Liver (tissue), 9 donors: ENCODE measurements around the gene ADAMTS16. TPM values are rescaled to one million over a fixed set of nuclear protein-coding genes. Genes with fewer than 3 reads are reported as not detected.

Experiments used
- DNase-seq: peaks from one replicate; pipeline ENCODE4 v3.0.0-alpha.2; 2017; ENCODE audit warnings: low spot score
- H3K27ac ChIP-seq, 2 donors: one replicate each; pipeline ENCODE4 v1.7.0; 2013; ENCODE audit warnings: inconsistent platforms in 2 of 2, low read length in 2 of 2, control low read depth in 1 of 2, low read depth in 1 of 2, mild to moderate bottlenecking in 1 of 2
- H3K27me3 ChIP-seq, 4 donors: one replicate each; pipeline versions ENCODE4 v1.6.1 to v1.7.0; 2013; ENCODE audit warnings: low read length in 3 of 4, inconsistent platforms in 1 of 4, mild to moderate bottlenecking in 1 of 4, moderate library complexity in 1 of 4; ENCODE audit not compliant: control insufficient read depth in 4 of 4, insufficient read depth in 4 of 4
- H3K36me3 ChIP-seq, 4 donors: one replicate each; pipeline versions ENCODE4 v1.6.1 to v1.7.0; 2013; ENCODE audit warnings: low read length in 3 of 4, mild to moderate bottlenecking in 3 of 4, low read depth in 1 of 4, moderate library complexity in 1 of 4; ENCODE audit not compliant: control insufficient read depth in 4 of 4, insufficient read depth in 3 of 4
- H3K4me1 ChIP-seq, 4 donors: one replicate each; pipeline versions ENCODE4 v1.6.1 to v1.7.0; 2013; ENCODE audit warnings: low read length in 3 of 4, mild to moderate bottlenecking in 3 of 4, moderate library complexity in 1 of 4; ENCODE audit not compliant: control insufficient read depth in 4 of 4, insufficient read depth in 4 of 4
- H3K4me3 ChIP-seq, 3 donors: one replicate each; pipeline versions ENCODE4 v1.6.1 to v1.7.0; 2013; ENCODE audit warnings: low read length in 3 of 3, control low read depth in 1 of 3, low read depth in 1 of 3, mild to moderate bottlenecking in 1 of 3
- H3K9ac ChIP-seq, 2 donors: one replicate each; pipeline ENCODE4 v1.7.0; 2013; ENCODE audit warnings: low read length in 2 of 2, mild to moderate bottlenecking in 2 of 2, moderate library complexity in 2 of 2, control low read depth in 1 of 2, low read depth in 1 of 2
- H3K9me3 ChIP-seq, 4 donors: one replicate each; pipeline versions ENCODE4 v1.6.1 to v1.7.0; 2013; ENCODE audit warnings: low read length in 3 of 4; ENCODE audit not compliant: control insufficient read depth in 4 of 4
- EGR1 ChIP-seq, 2 donors: IDR thresholded peaks; 2 replicates each; pipeline ENCODE4 v1.6.1; 2016 to 2018; ENCODE audit warnings: antibody characterized with exemption in 2 of 2, low read depth in 2 of 2
- FOXA1 ChIP-seq: IDR thresholded peaks from 2 replicates; pipeline ENCODE4 v1.6.1; 2016; ENCODE audit warnings: antibody characterized with exemption
- FOXA2 ChIP-seq: IDR thresholded peaks from 2 replicates; pipeline ENCODE4 v1.6.1; 2016; ENCODE audit warnings: antibody characterized with exemption
- GABPA ChIP-seq, 2 donors: IDR thresholded peaks in 1 of 2; conservative IDR thresholded peaks in 1 of 2; 2 replicates each; pipeline ENCODE4 v1.6.1; 2016; ENCODE audit warnings: antibody characterized with exemption in 2 of 2, mild to moderate bottlenecking in 1 of 2, moderate library complexity in 1 of 2
- HNF4A ChIP-seq, 2 donors: conservative IDR thresholded peaks; 2 replicates each; pipeline ENCODE4 v1.6.1; 2016; ENCODE audit warnings: antibody characterized with exemption in 2 of 2, mild to moderate bottlenecking in 2 of 2
- HNF4G ChIP-seq: IDR thresholded peaks from 2 replicates; pipeline ENCODE4 v1.6.1; 2016; ENCODE audit warnings: antibody characterized with exemption
- JUND ChIP-seq, 2 donors: IDR thresholded peaks; 2 replicates each; pipeline ENCODE4 v1.6.1; 2016; ENCODE audit warnings: antibody characterized with exemption in 2 of 2
- NR2F2 ChIP-seq: IDR thresholded peaks from 2 replicates; pipeline ENCODE4 v1.6.1; 2016; ENCODE audit warnings: antibody characterized with exemption
- RAD21 ChIP-seq, 2 donors: IDR thresholded peaks; 2 replicates each; pipeline ENCODE4 v1.6.1; 2016; ENCODE audit warnings: antibody characterized with exemption in 2 of 2, mild to moderate bottlenecking in 2 of 2
- RXRA ChIP-seq, 2 donors: IDR thresholded peaks; 2 replicates each; pipeline ENCODE4 v1.6.1; 2017 to 2018; ENCODE audit warnings: antibody characterized with exemption in 2 of 2, mild to moderate bottlenecking in 1 of 2
- SP1 ChIP-seq: IDR thresholded peaks from 2 replicates; pipeline ENCODE4 v1.6.1; 2018; ENCODE audit warnings: antibody characterized with exemption, mild to moderate bottlenecking
- TAF1 ChIP-seq: conservative IDR thresholded peaks from 2 replicates; pipeline ENCODE4 v1.6.1; 2016; ENCODE audit warnings: antibody characterized with exemption, mild to moderate bottlenecking
- YY1 ChIP-seq: IDR thresholded peaks from 2 replicates; pipeline ENCODE4 v1.6.1; 2016; ENCODE audit warnings: antibody characterized with exemption, mild to moderate bottlenecking
- WGBS: extraction: QIAGEN DNeasy Blood & Tissue Kit; methylation state at CpG from one replicate; pipeline ENCODE4 v1.1.7; 2013; 5-methylcytosine and 5-hydroxymethylcytosine counted together
- polyA plus RNA-seq, 2 donors: library from polyadenylated mRNA; stranded (reverse) in 1 of 2; unstranded in 1 of 2; fragments of 200-250 nt in 1 of 2; fragments of >200 nt in 1 of 2; fragmentation: Nextera tagmentation in 1 of 2; extraction: Ambion mirVana in 1 of 2; gene quantifications; one replicate each; pipeline versions ENCODE4 v1.2.1 to v1.2.3, GENCODE V29; 2013 to 2015
- total RNA-seq, 2 donors: library from RNA; depleted of rRNA; stranded (reverse); fragments of >200 nt; gene quantifications; one replicate each; pipeline ENCODE4 v1.2.3, GENCODE V29; 2014
- TF ChIP-seq, protein P1 (sequence below): IDR thresholded peaks from 2 replicates; pipeline ENCODE4 v1.6.1; 2016; ENCODE audit warnings: antibody characterized with exemption, mild to moderate bottlenecking
- TF ChIP-seq, protein P2 (sequence below): IDR thresholded peaks from 2 replicates; pipeline ENCODE4 v1.6.1; 2016; ENCODE audit warnings: antibody characterized with exemption
- TF ChIP-seq, protein P3 (sequence below): fragments of 150-350 bp; IDR thresholded peaks from 2 replicates; pipeline ENCODE4 v1.5.1; 2017; ENCODE audit warnings: improper control_type of control experiment, low read depth, low read length; ENCODE audit not compliant: missing input control
- TF ChIP-seq, protein P4 (sequence below): IDR thresholded peaks from 2 replicates; pipeline ENCODE4 v1.6.1; 2016; ENCODE audit warnings: antibody characterized with exemption
- TF ChIP-seq, protein P5 (sequence below): IDR thresholded peaks from 2 replicates; pipeline ENCODE4 v1.6.1; 2016; ENCODE audit warnings: antibody characterized with exemption
- donor health status: healthy.
- donor health status: healthy.
- donor health status: healthy.
- donor health status: healthy.
- donor health status: healthy.

The ADAMTS16 gene
- total and polyA plus RNA-seq, 4 donors: under 0.01 to 0.84 TPM; not detected in 2

DNA sequence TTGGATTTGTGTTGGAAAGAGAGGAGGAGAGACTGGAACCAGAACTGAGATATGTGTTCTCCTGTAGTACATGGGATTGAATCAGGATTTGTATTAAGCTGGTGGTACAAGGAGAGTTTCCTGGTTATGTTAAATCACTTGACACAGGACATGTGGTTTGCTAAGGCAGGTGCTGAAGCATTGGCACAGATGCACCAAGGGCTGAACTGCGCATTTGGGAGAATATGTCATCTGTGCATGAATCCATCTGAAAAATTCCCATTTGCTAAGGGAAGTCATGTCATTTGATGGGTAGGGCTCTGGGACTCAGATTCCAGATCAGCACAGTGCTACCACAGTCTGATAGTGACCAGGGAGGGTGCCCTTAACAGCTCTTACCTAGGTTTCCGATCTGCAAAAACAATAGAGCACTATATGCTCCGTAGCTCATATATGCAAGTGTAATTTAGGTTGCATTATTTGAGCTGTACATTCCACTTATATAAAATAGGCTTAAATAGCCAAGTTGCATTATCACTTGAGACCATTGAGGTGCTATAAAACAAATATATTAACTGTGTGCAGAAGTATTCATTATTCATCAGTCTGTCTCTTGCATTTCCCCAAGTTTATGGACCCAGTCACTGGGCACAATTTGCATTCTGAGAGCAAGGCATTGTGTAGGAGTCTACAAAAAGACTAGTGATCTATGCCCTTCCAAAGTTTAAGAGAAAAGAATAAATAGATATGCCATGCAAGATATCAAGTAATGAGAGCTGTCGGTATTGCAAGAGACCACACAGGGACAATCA, 55.2 kb downstream of the ADAMTS16 start:
- TF ChIP-seq SP1: no peak
- TF ChIP-seq YY1: no peak
- no peak for TF ChIP-seq NR2F2
- TF ChIP-seq, protein P1, sequence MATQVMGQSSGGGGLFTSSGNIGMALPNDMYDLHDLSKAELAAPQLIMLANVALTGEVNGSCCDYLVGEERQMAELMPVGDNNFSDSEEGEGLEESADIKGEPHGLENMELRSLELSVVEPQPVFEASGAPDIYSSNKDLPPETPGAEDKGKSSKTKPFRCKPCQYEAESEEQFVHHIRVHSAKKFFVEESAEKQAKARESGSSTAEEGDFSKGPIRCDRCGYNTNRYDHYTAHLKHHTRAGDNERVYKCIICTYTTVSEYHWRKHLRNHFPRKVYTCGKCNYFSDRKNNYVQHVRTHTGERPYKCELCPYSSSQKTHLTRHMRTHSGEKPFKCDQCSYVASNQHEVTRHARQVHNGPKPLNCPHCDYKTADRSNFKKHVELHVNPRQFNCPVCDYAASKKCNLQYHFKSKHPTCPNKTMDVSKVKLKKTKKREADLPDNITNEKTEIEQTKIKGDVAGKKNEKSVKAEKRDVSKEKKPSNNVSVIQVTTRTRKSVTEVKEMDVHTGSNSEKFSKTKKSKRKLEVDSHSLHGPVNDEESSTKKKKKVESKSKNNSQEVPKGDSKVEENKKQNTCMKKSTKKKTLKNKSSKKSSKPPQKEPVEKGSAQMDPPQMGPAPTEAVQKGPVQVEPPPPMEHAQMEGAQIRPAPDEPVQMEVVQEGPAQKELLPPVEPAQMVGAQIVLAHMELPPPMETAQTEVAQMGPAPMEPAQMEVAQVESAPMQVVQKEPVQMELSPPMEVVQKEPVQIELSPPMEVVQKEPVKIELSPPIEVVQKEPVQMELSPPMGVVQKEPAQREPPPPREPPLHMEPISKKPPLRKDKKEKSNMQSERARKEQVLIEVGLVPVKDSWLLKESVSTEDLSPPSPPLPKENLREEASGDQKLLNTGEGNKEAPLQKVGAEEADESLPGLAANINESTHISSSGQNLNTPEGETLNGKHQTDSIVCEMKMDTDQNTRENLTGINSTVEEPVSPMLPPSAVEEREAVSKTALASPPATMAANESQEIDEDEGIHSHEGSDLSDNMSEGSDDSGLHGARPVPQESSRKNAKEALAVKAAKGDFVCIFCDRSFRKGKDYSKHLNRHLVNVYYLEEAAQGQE: no peak
- no peak for TF ChIP-seq RXRA (IDR thresholded peaks at IDR 0.05)
- TF ChIP-seq, protein P2, sequence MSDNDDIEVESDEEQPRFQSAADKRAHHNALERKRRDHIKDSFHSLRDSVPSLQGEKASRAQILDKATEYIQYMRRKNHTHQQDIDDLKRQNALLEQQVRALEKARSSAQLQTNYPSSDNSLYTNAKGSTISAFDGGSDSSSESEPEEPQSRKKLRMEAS: no peak
- no peak overlapping the region for H3K9ac ChIP-seq
- no peak for DNase-seq
- H3K27ac ChIP-seq: no peak overlapping the region
- H3K27me3 ChIP-seq: no peaks in the 10 kb centered on the region
- H3K9me3 ChIP-seq: no peaks in the 10 kb centered on the region
- H3K36me3 ChIP-seq: no peaks in the 10 kb centered on the region
- H3K4me1 ChIP-seq: no peaks in the 10 kb centered on the region
- no peak overlapping the region for H3K4me3 ChIP-seq
- WGBS: 94% methylated on average over 4 of the region's 4 CpGs

DNA sequence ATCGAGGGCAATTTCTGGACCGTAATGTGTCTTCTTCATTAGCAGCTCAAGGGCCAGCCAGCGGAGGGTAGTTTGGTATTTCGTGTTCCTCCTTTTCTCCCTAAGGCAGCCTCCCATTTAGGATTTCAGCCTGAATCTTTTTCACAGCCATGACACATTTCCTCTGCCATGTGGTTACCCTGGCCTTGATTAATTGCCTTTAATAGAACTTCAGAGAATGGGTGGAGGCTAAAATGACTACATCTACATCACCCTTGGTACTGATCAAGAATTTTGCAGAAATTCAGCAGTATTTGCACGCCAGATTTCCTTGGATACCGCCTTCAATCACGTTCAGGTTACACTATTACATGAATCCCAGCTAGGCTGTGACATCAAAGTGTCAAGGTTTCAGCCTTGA, 58.0 kb downstream of the ADAMTS16 start:
- H3K27me3 ChIP-seq: peaks cover 0 to 2% (median 0%) of the 10 kb centered on the region in 4 donors
- no peak for DNase-seq
- 89% methylated on average over 7 of the region's 7 CpGs for WGBS
- H3K4me1 ChIP-seq: no peaks in the 10 kb centered on the region
- H3K27ac ChIP-seq: no peak overlapping the region
- no peak overlapping the region for H3K9ac ChIP-seq
- no peaks in the 10 kb centered on the region for H3K9me3 ChIP-seq
- no peak overlapping the region for H3K4me3 ChIP-seq
- no peaks in the 10 kb centered on the region for H3K36me3 ChIP-seq
- no peak for TF ChIP-seq SP1
- TF ChIP-seq YY1: no peak
- TF ChIP-seq FOXA1: no peak

DNA sequence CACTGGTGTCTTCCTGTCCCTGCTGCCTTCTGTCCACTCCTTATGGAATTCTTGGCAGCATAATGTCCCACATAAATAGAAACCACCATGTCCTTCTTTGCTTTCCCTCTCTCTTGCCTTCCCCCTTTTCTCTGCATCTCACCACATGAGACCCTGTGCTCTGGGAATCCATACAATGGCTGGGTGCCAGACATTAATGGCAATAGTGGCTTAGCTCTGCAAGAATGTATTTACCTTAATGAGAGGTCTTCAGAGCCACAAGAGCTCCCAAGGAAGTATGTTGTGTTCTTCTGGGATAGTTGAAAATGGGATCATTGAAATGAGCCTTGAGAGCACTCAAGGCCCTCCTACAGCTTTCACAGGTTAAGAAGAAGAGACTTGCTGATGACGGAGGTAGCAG, 58.7 kb downstream of the ADAMTS16 start:
- Histone ChIP-seq H3K9ac (no peak overlapping the region), H3K4me1 (no peaks in the 10 kb centered on the region), H3K9me3 (no peaks in the 10 kb centered on the region), H3K27ac (no peak overlapping the region), H3K27me3 (peaks cover 0 to 2% (median 0%) of the 10 kb centered on the region in 4 donors), H3K36me3 (no peaks in the 10 kb centered on the region), H3K4me3 (no peak overlapping the region)
- DNase-seq: no peak
- TF ChIP-seq GABPA (IDR thresholded peaks at IDR 0.05 in 1 of 2, conservative IDR thresholded peaks at IDR 0.05 in 1 of 2) (no peak), JUND (IDR thresholded peaks at IDR 0.05) (no peak), FOXA2 (no peak), RAD21 (IDR thresholded peaks at IDR 0.05) (no peak), SP1 (no peak), HNF4A (conservative IDR thresholded peaks at IDR 0.05) (no peak), NR2F2 (no peak), RXRA (IDR thresholded peaks at IDR 0.05) (no peak), TAF1 (no peak), HNF4G (no peak), YY1 (no peak), FOXA1 (no peak), EGR1 (IDR thresholded peaks at IDR 0.05; ENCODE audit: low read depth in 2 of 2) (no peak)
- TF ChIP-seq, protein P3, sequence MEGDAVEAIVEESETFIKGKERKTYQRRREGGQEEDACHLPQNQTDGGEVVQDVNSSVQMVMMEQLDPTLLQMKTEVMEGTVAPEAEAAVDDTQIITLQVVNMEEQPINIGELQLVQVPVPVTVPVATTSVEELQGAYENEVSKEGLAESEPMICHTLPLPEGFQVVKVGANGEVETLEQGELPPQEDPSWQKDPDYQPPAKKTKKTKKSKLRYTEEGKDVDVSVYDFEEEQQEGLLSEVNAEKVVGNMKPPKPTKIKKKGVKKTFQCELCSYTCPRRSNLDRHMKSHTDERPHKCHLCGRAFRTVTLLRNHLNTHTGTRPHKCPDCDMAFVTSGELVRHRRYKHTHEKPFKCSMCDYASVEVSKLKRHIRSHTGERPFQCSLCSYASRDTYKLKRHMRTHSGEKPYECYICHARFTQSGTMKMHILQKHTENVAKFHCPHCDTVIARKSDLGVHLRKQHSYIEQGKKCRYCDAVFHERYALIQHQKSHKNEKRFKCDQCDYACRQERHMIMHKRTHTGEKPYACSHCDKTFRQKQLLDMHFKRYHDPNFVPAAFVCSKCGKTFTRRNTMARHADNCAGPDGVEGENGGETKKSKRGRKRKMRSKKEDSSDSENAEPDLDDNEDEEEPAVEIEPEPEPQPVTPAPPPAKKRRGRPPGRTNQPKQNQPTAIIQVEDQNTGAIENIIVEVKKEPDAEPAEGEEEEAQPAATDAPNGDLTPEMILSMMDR: no peak
- TF ChIP-seq, protein P4, sequence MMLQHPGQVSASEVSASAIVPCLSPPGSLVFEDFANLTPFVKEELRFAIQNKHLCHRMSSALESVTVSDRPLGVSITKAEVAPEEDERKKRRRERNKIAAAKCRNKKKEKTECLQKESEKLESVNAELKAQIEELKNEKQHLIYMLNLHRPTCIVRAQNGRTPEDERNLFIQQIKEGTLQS: no peak
- TF ChIP-seq, protein P5, sequence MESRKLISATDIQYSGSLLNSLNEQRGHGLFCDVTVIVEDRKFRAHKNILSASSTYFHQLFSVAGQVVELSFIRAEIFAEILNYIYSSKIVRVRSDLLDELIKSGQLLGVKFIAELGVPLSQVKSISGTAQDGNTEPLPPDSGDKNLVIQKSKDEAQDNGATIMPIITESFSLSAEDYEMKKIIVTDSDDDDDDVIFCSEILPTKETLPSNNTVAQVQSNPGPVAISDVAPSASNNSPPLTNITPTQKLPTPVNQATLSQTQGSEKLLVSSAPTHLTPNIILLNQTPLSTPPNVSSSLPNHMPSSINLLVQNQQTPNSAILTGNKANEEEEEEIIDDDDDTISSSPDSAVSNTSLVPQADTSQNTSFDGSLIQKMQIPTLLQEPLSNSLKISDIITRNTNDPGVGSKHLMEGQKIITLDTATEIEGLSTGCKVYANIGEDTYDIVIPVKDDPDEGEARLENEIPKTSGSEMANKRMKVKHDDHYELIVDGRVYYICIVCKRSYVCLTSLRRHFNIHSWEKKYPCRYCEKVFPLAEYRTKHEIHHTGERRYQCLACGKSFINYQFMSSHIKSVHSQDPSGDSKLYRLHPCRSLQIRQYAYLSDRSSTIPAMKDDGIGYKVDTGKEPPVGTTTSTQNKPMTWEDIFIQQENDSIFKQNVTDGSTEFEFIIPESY: no peak
- TF ChIP-seq, protein P2: no peak
- 0% methylated on average over 1 of the region's 1 CpG for WGBS
